ENCODE data around the gene GNPAT. TPM values are rescaled to one million over a fixed set of nuclear protein-coding genes. Genes with fewer than 3 reads are reported as not detected.

The GNPAT gene
- total RNA-seq, 1 donor from 2014 or later, result 36.7 TPM

GRCh38 chr1:231214918-231215680 lies 25.9 kb upstream of the GNPAT start:
- ATAC-seq, result no peak
- Histone ChIP-seq H3K9me3 (no peaks in the 10 kb centered on the region), H3K36me3 (no peaks in the 10 kb centered on the region), H3K27ac (no peak overlapping the region), H3K4me1 (no peaks in the 10 kb centered on the region), H3K4me3 (no peak overlapping the region), H3K27me3 (ENCODE audit: low read depth) (no peaks in the 10 kb centered on the region)
- no peak for DNase-seq
- no peak for TF ChIP-seq CTCF (IDR thresholded peaks at IDR 0.05)
- intact Hi-C loops (cut with DNase I), result no loop called here

- Histone ChIP-seq H3K27ac (no peak overlapping the region), H3K4me3 (no peak overlapping the region), H3K4me1 (no peaks in the 10 kb centered on the region), H3K9me3 (no peaks in the 10 kb centered on the region), H3K27me3 (ENCODE audit: low read depth) (no peaks in the 10 kb centered on the region), H3K36me3 (no peaks in the 10 kb centered on the region)
- no peak for TF ChIP-seq CTCF (IDR thresholded peaks at IDR 0.05)
- no peak for DNase-seq
- intact Hi-C loops (cut with DNase I), result no loop called here
- ATAC-seq, result no peak
Measured at GRCh38 chr1:231215681-231216385, 25.2 kb upstream of the GNPAT start.

GRCh38 chr1:231216498-231216897 lies 24.5 kb upstream of the GNPAT start:
- ATAC-seq (no peak), DNase-seq (no peak)
- intact Hi-C loops (cut with DNase I), result no loop called here
- Histone ChIP-seq H3K4me1 (no peaks in the 10 kb centered on the region), H3K36me3 (no peaks in the 10 kb centered on the region), H3K27me3 (ENCODE audit: low read depth) (no peaks in the 10 kb centered on the region), H3K9me3 (no peaks in the 10 kb centered on the region), H3K27ac (no peak overlapping the region), H3K4me3 (no peak overlapping the region)
- no peak for TF ChIP-seq CTCF (IDR thresholded peaks at IDR 0.05)

- DNase-seq (no peak), ATAC-seq (no peak)
- Histone ChIP-seq H3K27ac (no peak overlapping the region), H3K4me1 (no peaks in the 10 kb centered on the region), H3K4me3 (no peak overlapping the region), H3K27me3 (ENCODE audit: low read depth) (no peaks in the 10 kb centered on the region), H3K36me3 (no peaks in the 10 kb centered on the region), H3K9me3 (no peaks in the 10 kb centered on the region)
- no peak for TF ChIP-seq CTCF (IDR thresholded peaks at IDR 0.05)
- intact Hi-C loops (cut with DNase I), result no loop called here
Measured at GRCh38 chr1:231217056-231217455, 24.0 kb upstream of the GNPAT start.

- no peak for TF ChIP-seq CTCF (IDR thresholded peaks at IDR 0.05)
- ATAC-seq (no peak), DNase-seq (no peak)
- intact Hi-C loops (cut with DNase I), result no loop called here
- peaks cover 8% of the 10 kb centered on the region for H3K36me3 ChIP-seq
- no peak overlapping the region for H3K27ac ChIP-seq
- H3K4me3 ChIP-seq, result no peak overlapping the region
- H3K27me3 ChIP-seq (ENCODE audit: low read depth), result no peaks in the 10 kb centered on the region
- H3K4me1 ChIP-seq, result no peaks in the 10 kb centered on the region
- no peaks in the 10 kb centered on the region for H3K9me3 ChIP-seq
Measured at GRCh38 chr1:231218078-231218477, 22.9 kb upstream of the GNPAT start.
